GM21717 (cell line): ENCODE results near the gene PANK4.

Source experiments
- ATAC-seq: cut with Tn5 transposase; IDR thresholded peaks from one replicate; pipeline ENCODE4 v1.9.1; 2021; ENCODE audit warnings: mild to moderate bottlenecking, moderate library complexity; ENCODE audit not compliant: unreplicated experiment

The PANK4 gene

DNA sequence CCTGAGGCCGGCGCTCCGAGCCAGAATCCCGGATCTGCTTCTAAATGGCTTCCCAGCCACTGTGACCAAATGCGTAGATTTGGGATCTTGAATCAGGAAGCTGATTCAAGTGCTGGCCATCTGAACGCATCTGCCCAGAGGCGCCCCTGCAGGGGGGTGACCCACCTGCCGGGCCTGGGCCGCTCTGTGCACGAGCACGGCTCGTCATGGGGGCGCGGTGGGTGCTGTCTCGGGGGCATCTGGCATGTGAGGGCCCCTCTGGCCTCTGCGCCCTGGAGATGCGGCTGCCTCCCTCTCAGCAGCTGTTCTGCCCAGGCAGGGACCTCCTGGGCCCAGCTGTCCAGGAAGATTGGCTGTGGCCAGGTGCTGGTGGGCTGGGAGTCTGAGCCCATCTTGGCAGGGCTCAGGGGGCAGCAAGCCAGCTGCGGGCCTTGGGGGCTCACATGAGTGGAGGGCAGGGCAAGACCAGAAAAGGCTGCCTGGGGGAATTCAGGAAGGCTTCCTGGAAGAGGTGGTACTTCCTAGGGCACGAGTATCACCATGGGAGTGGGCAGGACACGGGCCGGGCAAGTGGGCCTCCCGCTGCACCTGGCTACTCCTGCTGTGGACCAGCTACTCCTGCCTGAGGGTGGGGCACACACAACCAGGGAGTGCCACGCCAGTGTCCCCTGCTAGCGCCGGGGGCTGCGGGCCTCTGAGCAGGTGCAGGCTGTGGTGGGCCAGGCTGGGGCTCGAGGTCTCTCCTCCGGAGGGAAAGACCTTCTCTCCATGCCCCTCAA lies 25.2 kb downstream of the PANK4 start:
- no peak for ATAC-seq

DNA sequence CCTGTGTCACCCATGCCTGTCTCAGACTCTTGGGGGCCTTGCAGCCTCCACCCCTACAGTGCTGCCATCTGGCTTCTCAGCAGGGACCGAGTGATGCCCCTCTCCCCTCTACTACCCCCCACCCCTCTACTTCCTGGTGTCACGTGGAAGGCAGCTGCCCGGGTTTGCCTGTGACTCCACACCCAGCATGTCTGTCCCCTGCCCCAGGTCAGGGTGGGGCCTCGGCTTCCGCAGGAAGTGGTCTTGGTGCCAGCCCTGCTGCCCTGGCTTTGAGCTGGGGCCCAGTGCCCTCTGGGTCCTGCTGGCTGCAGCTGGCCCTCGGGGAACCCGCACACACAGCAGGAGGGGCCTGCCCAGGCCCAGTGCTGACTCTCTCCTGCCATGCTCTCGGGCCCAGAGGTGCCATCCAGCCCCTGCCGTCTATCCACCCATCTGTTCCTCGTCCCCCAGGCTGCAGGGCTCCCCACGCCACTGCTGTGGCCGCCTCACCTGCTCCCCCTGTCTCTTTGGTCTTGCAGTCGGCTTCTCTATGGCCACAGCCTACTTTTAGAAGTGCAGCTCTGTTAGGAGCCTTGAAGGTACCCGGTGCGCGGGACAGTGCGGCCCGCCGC lies 26.3 kb downstream of the PANK4 start:
- no peak for ATAC-seq

DNA sequence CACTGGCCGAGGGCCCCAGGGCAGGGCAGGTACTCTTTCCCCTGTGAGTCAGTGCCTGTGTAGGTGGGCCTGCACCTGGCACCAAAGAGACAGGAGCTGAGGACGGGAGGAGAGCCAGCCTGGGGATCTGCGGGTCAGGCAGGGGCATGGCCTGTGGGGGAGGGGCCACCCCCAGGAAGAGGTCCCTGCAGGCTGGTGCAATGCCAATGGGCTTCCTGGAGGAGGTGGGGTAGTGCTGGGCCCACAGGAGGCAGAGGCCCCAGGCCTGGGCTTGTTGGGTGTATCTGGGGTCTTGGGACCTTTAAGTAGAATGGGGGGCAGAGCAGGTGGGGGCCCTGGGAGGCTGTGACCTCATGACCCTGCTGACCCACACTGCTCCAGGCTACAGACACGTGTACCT lies 27.1 kb downstream of the PANK4 start:
- ATAC-seq, result no peak

DNA sequence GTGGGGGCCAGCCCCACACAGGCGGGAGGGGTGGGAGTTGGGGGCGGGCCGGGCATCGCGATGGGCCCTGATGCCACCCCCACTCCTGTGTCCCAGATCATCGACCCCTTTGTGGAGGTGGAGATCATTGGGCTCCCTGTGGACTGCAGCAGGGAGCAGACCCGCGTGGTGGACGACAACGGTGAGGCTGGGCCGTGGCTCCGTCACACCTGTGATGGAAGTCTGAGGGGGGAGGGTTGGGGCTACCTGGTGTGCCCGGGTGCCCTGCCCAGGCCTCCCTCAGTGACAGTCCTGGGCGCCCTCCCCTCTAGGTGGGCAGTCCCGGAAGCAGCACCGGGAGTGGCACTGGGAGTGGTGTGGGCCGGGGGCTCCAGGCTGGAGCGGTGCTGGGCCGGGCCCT lies 27.7 kb downstream of the PANK4 start:
- ATAC-seq, result no peak

DNA sequence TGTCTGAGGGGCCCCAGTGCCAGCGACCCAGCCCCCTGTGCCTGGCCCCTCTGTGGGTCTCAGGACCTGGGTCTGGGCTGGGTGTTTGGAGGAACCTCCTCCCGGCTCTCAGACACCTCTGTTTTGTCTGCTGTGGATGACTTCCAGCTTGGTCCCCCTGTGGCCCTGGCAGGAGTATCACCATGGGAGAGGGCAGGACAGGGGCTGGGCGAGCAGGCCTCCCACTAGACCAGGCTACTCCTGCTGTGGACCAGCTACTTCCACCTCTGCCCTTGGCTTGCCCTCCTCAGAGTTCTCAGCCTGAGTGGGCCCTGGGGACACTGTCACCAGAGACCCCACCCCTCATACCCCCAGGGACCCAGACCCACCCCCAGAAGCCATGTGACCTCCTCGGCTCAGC lies 28.5 kb downstream of the PANK4 start:
- no peak for ATAC-seq

DNA sequence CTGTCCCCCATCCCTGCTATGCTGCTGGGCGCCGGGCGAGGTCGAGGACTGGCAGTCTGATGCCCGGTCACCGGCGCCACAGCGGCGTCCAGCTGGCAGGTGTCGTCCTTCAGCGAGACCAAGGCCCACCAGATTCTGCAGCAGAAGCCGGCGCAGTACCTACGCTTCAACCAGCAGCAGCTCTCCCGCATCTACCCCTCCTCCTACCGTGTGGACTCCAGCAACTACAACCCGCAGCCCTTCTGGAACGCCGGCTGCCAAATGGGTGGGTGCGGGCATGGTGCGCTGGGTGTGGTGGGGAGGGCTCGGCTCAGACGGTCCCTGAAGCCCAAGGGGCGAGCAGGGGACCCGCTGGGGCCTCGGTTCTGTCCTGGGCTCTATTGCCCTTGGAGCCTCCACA lies 29.6 kb downstream of the PANK4 start:
- no peak for ATAC-seq

DNA sequence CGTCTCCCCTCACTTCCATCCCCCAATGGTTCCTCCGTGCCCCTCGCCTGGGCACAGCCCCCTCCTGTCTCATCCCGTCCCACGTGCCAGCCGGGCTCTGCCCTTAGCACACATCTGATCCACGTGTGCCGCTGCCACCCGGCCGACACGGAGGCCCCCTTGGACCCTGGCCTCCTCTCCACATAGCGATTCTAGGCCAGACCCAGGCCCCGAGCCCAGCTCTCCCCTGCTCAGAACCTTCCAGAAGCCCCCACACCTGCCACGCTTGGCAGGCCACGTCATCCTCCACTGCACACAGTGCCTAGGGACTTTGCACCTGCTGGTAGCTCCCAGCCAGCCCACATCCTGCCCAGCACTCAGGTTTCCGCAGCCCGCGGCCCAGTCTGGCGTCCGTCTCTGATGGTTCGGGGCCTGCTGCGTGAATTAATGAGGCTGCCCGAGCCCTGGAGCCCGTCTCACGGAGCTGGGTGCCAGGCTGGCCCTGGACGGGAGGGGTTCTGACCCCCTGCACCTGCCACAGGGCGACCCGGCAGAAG lies 30.2 kb downstream of the PANK4 start:
- ATAC-seq, result no peak

DNA sequence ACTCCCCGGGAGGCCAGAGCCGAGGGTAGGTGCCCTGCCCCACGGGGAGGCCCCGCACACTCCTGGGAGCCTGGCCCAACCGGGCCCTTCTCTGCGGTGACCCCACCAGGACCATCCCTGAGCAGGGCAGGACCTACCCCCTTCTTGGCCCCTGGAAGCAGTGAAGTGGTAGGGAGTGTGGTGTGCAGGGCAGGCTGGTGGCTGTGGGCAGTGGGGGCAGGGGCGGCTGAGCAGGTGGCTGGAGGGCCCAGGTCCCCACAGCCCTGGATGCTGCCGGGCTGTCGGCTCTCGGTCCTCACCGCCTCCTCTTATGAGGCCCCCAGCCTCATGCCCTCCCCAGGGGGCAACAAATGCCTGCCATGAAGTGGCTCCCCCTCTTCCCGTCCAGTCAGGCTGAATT lies 30.9 kb downstream of the PANK4 start:
- ATAC-seq, result no peak

DNA sequence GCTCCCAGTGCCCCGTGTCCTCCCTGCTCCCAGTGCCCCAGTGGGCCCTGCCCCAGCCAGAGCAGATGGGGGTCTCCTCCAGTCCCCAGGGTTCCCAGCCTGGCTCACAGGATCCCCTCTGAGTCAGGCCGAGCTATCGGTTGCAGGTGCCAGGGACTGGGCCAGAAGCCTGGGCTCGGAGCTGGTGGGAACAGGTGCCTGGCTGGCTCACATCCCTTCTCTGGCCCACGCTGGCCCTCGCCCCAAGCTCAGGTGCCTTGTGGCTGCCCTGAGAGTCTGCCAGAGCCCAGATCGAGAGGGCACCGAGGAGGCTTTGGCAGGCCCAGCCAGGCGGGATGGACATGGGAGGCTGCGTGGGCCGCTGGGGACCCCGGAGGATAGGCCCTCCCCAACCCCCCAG lies 31.4 kb downstream of the PANK4 start:
- no peak for ATAC-seq

DNA sequence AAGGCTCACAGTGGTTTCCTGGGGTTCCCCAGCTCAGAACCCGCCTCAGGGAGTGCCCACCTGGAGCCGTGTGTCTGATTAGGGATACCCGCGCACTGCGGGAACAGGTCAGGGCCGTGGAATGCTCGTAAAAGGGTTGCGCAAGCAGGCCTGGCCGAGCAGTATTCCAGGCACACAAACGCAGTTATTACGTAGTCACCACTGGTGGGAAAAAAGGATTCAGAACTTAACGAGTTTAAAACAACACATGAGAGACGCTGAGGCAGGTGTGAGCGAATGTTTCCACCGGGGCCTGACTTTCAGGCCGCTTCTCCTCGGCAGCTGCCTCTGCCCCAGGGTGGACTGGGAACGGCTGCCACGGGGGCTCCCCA lies 32.1 kb downstream of the PANK4 start:
- no peak for ATAC-seq

DNA sequence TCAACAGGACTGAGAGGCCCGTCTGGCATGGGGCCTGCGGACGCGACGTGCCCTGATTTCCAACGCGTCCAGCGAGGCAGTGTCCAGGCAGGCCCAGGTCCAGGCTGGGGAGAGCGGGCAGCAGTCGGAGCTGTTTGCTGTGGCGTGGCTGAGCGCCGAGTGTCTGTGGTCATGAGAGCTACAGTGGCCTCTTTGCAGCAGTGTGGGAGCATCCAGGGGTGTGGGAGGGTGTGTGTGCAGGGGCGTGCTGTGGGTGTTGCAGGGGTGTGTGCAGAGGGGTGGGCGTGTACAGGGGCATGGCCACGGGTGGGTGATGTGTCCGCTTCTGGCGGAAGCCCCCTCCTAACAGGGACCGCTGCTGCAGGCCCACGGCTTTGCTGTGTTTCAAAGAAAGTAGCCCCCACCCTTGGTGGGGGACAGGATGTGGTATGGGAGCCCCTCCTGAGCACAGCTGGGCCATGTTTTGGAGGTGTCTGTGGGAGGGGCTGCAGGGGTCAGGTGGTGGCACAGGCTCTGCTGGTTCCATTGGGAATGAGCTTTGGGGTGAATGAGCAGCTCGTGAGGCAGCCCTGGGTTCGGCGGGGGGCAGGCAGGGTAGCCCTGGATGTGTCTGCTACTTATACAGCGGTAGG lies 32.6 kb downstream of the PANK4 start:
- no peak for ATAC-seq

DNA sequence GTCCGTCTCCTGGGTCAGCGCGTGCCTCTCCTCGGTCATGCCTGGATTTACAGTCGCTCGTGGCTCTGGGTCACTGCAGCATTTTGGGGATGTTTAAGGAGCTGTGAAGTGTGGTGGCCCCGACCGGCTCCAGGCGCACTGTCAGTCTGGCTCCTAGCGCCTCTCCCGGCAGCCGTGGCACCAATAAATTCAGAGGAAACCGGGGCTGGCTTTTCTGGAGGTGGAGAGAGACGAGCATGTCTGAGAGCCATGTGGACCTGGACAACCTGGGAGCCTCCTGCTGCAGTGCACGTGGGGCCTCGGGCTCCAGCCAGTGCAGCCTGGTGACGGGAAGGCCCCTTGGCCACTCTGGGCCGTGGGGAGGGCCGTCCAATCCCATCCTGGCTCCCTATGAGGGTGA lies 33.2 kb downstream of the PANK4 start:
- ATAC-seq, result no peak

DNA sequence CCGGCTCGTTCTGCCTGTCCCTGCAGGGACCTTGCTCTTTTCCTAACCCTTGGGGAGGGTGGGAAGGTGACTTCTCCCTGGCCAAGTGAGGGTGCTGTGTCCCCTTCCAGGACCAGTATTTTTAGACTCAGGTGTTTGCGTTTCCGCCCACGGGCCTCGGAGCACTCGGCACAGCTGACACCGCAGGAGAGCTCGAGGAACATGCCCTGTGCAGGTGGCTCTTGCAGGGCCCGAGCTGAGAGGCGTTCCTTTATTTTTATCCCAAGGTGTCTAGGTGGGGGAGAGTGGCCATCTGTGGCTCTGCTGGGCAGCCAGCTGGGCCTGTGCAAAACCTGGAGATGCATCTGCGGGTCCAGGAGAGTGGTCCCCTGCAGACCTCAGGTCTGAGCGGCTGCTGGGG lies 34.3 kb downstream of the PANK4 start:
- no peak for ATAC-seq

DNA sequence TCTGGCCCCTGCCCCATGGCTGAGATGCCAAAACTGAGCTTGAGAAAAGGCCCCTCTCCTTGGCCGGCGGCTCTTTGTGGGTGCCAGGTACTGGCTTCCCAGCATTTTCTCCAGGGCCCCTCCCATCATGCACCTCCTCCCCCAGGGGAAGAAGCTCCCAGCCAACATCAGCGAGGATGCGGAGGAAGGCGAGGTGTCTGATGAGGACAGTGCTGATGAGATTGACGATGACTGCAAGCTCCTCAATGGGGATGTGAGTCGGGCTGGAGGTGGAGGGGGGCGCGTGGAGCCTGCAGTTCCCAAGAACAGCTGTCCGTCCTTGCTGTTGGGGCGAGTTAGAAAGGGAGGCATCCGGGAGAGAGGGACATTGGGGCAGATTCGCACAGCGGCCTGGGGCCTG lies 36.8 kb downstream of the PANK4 start:
- ATAC-seq, result no peak

DNA sequence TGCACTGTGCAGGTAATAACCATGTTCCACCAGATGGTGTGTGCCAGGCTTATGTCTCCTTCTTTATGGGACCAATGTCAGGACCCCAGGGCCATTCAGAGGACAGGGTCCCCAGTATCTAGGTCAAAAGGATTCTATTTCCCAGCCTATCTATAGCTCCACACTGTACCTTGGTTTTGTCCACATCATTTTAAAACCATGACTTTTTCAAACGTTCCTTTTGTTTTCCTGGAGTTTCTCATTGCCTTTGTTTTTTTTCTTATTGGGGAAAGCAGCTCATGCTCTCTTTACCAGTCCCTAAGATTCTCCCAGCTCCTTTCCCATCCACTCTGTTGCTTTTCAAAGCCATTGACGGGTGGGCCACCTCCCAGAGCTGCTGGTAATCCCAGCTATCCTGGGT lies 37.7 kb downstream of the PANK4 start:
- ATAC-seq, result no peak

DNA sequence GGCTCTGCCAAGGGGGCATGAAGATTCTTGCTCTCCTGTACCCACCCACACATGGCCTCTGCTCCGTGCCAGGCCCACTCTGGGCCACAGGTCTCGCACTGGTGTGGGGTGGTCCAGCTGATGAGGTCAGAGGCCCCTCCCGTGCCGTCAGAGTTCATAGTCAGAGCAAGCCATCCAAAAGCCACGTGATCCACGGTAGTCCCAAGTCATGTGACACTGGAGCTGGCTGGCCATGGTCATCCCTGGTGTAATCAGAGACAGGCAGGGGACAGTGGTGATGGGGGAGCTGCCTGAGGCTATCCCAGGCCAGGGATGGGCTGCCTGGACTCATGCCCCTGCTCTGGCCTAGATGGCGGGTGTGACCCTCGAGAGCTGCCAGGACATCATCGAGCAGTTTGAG lies 39.8 kb downstream of the PANK4 start:
- no peak for ATAC-seq

DNA sequence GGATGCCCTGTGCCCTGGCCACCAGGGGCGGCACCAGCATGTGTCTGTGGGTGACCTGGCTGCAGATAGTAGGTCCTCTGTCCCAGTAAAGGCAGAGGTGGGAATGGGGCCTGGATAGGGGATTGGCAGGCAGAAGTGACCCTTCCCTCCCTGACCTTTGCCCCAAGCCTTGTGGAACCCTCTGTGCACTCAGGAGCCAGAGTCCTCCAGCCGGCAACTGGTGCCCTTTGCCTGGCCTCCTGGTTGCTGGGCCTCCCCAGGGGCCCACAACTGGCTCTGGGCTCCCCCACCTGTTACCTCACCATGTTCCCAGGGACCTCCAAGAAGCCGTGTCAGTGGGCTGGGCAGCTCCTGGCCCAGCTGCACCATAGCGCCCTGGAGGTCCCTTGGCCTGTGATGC lies 40.4 kb downstream of the PANK4 start:
- no peak for ATAC-seq

DNA sequence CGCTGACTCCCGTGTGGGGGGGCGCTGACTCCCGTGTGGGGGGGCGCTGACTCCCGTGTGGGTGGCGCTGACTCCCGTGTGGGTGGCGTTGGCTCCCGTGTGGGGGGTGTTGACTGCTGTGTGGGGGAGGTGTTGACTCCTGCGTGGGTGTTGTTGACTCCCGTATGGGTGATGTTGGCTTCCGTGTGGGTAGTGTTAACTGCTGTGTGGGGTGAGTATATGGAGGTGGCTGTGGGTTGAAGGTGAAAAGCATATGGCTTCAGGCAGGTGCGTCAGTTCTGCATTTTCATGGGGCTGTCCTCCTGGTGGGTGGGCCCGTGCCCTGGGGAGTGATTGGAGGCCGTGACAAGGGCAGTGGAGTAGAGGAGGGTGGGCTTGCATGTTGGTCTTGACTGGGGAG lies 42.4 kb downstream of the PANK4 start:
- no peak for ATAC-seq

DNA sequence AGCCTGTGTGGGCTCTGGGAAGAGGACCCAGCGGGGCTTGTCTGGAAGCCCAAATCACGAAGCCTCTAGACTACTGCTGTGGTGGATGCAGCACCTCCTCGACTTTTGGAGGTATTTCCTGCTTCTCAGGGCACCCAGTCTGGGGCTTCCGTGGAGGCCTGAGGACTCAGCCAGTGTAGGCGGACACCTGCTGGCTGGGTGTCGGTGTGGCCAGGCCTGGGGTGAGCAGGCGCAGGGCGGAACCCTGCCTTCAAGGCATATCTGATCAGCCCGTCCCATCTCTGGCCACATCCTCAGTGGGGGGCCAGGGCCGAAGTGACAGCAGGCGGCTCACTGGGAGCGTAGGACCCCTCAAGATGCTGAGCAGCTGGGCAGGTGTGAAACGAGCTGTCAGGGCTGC lies 43.4 kb downstream of the PANK4 start:
- no peak for ATAC-seq

DNA sequence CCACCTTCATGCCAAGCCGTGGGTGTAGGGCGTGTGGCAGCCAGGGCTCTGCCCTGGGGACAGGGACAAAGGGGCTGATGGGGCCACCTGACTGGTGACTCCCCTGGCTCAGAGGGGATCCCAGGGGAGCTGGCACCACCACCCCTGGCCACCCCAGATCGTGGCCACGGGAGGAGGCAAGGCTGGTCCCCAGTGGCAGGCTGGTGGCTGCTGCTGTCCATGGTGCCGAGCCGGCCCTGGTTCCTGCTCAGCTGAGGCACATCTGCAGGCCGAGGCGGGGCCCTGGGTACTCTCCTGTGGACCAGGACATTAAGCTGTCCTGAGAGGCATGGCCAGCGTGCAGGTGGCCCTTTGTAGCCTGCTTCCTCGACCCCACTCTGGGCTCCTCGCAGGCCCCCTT lies 43.8 kb downstream of the PANK4 start:
- no peak for ATAC-seq

DNA sequence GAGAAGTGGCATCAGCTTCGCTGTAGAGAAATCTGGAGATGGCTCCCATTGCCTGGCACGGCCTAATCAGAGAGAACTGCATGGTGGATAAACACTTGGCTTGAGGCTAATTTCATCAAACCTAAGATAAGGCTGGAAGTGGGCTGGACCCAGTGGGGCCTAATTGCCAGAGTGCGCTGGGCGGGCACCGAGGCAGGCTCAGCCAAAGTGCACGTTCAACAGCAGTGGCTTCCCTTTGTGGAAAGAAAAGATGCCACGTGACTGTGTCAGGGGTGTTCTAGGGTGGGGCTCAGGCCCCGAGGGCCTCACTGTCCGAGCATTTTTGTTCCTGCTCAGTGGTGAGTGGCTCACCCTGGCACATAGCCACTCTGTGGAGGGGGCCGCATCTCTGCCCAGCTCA lies 44.5 kb downstream of the PANK4 start:
- ATAC-seq, result no peak

DNA sequence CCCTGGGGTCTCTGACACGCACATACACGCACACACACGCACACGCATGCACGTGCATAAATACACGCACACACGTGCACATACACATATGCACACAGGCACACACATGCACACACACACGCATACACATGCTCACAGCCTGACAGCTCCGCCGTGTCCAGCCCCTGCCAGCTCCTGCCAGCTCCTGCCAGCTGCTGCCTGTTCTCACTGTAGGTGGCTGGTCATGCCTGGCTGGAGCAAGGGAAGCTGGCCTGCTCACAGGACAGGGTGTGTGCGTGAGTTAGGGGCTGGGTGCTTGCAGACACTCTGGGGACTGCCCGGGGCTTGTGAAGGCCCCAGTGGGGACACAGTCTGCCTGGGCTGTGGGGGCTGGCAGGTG lies 45.4 kb downstream of the PANK4 start:
- no peak for ATAC-seq
